Stimulated activated naive CD8-positive, alpha-beta T cell treated with anti-CD3 and anti-CD28 coated beads, Interleukin-15, amount 100 ng/mL, for 72 hours (primary cell): ENCODE measurements around the gene ELOVL5.
"Not testable (repeated sequence)": the region's sequence is repeated elsewhere in the genome, so short reads cannot be mapped to it uniquely, and the experiment has no call there.

Experiments used
- ATAC-seq: fragments of 150-1000 bp; cut with Tn5 transposase; 2 replicates; pipeline ENCODE4 v1.10.0; 2021; ENCODE audit warnings: mild to moderate bottlenecking, moderate library complexity
- DNase-seq, 2 donors: peaks; one replicate each; pipeline ENCODE4 v3.0.0; 2021 to 2022
- H3K27ac Mint-ChIP-seq, 2 donors: one replicate each; pipeline ENCODE4 v1.8.0; 2022; ENCODE audit warnings: mild to moderate bottlenecking in 2 of 2, mixed read lengths in 2 of 2, moderate library complexity in 2 of 2
- H3K27me3 Mint-ChIP-seq: one replicate; pipeline ENCODE4 v1.8.0; 2022; ENCODE audit warnings: mixed read lengths
- H3K4me1 Mint-ChIP-seq: one replicate; pipeline ENCODE4 v1.8.0; 2022; ENCODE audit warnings: mild to moderate bottlenecking, mixed read lengths
- H3K4me3 Mint-ChIP-seq, 2 donors: one replicate each; pipeline ENCODE4 v1.8.0; 2022; ENCODE audit warnings: mild to moderate bottlenecking in 2 of 2, mixed read lengths in 2 of 2, moderate library complexity in 1 of 2
- H3K9me3 Mint-ChIP-seq, 2 donors: one replicate each; pipeline ENCODE4 v1.8.0; 2022; ENCODE audit warnings: mixed read lengths in 2 of 2

The ELOVL5 gene

GRCh38 chr6:53306819-53307347, 41.9 kb downstream of the ELOVL5 start:
- ATAC-seq (peak; percentile 98), DNase-seq (peak; percentile 15 to 61)
- Mint-ChIP-seq H3K27me3 (no peaks in the 10 kb centered on the region), H3K4me1 (peaks cover 84% of the 10 kb centered on the region), H3K9me3 (no peaks in the 10 kb centered on the region), H3K27ac (peak overlapping the region in 1 of 2 donors; percentile 50), H3K4me3 (no peak overlapping the region)

- H3K27me3 Mint-ChIP-seq, DNase-seq, ATAC-seq, H3K9me3 Mint-ChIP-seq, H3K4me3 Mint-ChIP-seq: not testable (repeated sequence)
- peak overlapping the region in 1 of 2 donors; percentile 50 for H3K27ac Mint-ChIP-seq
- H3K4me1 Mint-ChIP-seq, result peaks cover 84% of the 10 kb centered on the region
These were observed 42.5 kb downstream of the ELOVL5 start for GRCh38 chr6:53306217-53306616.

GRCh38 chr6:53305506-53306005, 43.2 kb downstream of the ELOVL5 start:
- not testable (repeated sequence) for DNase-seq, H3K27ac Mint-ChIP-seq, H3K27me3 Mint-ChIP-seq, H3K4me3 Mint-ChIP-seq, H3K9me3 Mint-ChIP-seq, ATAC-seq
- H3K4me1 Mint-ChIP-seq, result peaks cover 84% of the 10 kb centered on the region

GRCh38 chr6:53304953-53305352, 43.8 kb downstream of the ELOVL5 start:
- not testable (repeated sequence) for ATAC-seq, H3K9me3 Mint-ChIP-seq, DNase-seq, H3K4me3 Mint-ChIP-seq, H3K27me3 Mint-ChIP-seq
- H3K4me1 Mint-ChIP-seq, result peaks cover 84% of the 10 kb centered on the region
- H3K27ac Mint-ChIP-seq, result peak overlapping the region in 1 of 2 donors; percentile 19

- no peak overlapping the region for H3K27ac Mint-ChIP-seq
- ATAC-seq, result no peak
- peaks cover 73% of the 10 kb centered on the region for H3K4me1 Mint-ChIP-seq
- H3K4me3 Mint-ChIP-seq, result peak overlapping the region; percentile 33 to 58
- H3K27me3 Mint-ChIP-seq, result no peaks in the 10 kb centered on the region
- DNase-seq, result no peak
- H3K9me3 Mint-ChIP-seq, result no peaks in the 10 kb centered on the region
These were observed 45.9 kb downstream of the ELOVL5 start for GRCh38 chr6:53302678-53303360.

GRCh38 chr6:53301801-53302537, 46.8 kb downstream of the ELOVL5 start:
- ATAC-seq, result no peak
- peak overlapping the region; percentile 65 to 71 for H3K4me3 Mint-ChIP-seq

GRCh38 chr6:53300656-53301551, 47.8 kb downstream of the ELOVL5 start:
- Mint-ChIP-seq H3K27ac (peak overlapping the region in 1 of 2 donors; percentile 80), H3K9me3 (no peaks in the 10 kb centered on the region), H3K27me3 (no peaks in the 10 kb centered on the region), H3K4me3 (peak overlapping the region; percentile 37 to 71), H3K4me1 (peaks cover 66% of the 10 kb centered on the region)
- ATAC-seq, result peak; percentile 64
- DNase-seq, result no peak

More at GRCh38 chr6:53301801-53302537, 46.8 kb downstream of the ELOVL5 start:
- no peak for DNase-seq
- Mint-ChIP-seq H3K9me3 (no peaks in the 10 kb centered on the region), H3K27me3 (no peaks in the 10 kb centered on the region), H3K27ac (peak overlapping the region; percentile 83 to 93), H3K4me1 (peaks cover 69% of the 10 kb centered on the region)

GRCh38 chr6:53299331-53300005, 49.3 kb downstream of the ELOVL5 start:
- DNase-seq, result no peak
- peaks cover 68% of the 10 kb centered on the region for H3K4me1 Mint-ChIP-seq
- peak overlapping the region in 1 of 2 donors; percentile 71 for H3K27ac Mint-ChIP-seq
- no peak for ATAC-seq
- H3K27me3 Mint-ChIP-seq, result no peaks in the 10 kb centered on the region
- no peak overlapping the region for H3K4me3 Mint-ChIP-seq
- no peaks in the 10 kb centered on the region for H3K9me3 Mint-ChIP-seq

GRCh38 chr6:53297004-53297403, 51.7 kb downstream of the ELOVL5 start:
- H3K4me3 Mint-ChIP-seq, result no peak overlapping the region
- no peak overlapping the region for H3K27ac Mint-ChIP-seq
- ATAC-seq (no peak), DNase-seq (no peak)
- no peaks in the 10 kb centered on the region for H3K27me3 Mint-ChIP-seq
- H3K4me1 Mint-ChIP-seq, result peaks cover 63% of the 10 kb centered on the region
- no peaks in the 10 kb centered on the region for H3K9me3 Mint-ChIP-seq

GRCh38 chr6:53295176-53295575, 53.6 kb downstream of the ELOVL5 start:
- peaks cover 62% of the 10 kb centered on the region for H3K4me1 Mint-ChIP-seq
- ATAC-seq (no peak), DNase-seq (no peak)
- H3K27ac Mint-ChIP-seq, result peak overlapping the region in 1 of 2 donors; percentile 70
- no peaks in the 10 kb centered on the region for H3K9me3 Mint-ChIP-seq
- no peaks in the 10 kb centered on the region for H3K27me3 Mint-ChIP-seq
- H3K4me3 Mint-ChIP-seq, result no peak overlapping the region

- ATAC-seq, result no peak
- H3K9me3 Mint-ChIP-seq, result no peaks in the 10 kb centered on the region
- H3K27me3 Mint-ChIP-seq, result no peaks in the 10 kb centered on the region
- H3K27ac Mint-ChIP-seq, result peak overlapping the region in 1 of 2 donors; percentile 70
- no peak overlapping the region for H3K4me3 Mint-ChIP-seq
- peaks cover 60% of the 10 kb centered on the region for H3K4me1 Mint-ChIP-seq
- DNase-seq, result no peak
These were observed 54.1 kb downstream of the ELOVL5 start for GRCh38 chr6:53294611-53295010.

- H3K27me3 Mint-ChIP-seq, result no peaks in the 10 kb centered on the region
- no peak overlapping the region for H3K27ac Mint-ChIP-seq
- DNase-seq, result peak in 1 of 2 donors; percentile 24
- ATAC-seq, result no peak
- no peaks in the 10 kb centered on the region for H3K9me3 Mint-ChIP-seq
- H3K4me1 Mint-ChIP-seq, result peaks cover 57% of the 10 kb centered on the region
- H3K4me3 Mint-ChIP-seq, result no peak overlapping the region
These were observed 54.7 kb downstream of the ELOVL5 start for GRCh38 chr6:53294095-53294494.

- no peaks in the 10 kb centered on the region for H3K9me3 Mint-ChIP-seq
- peaks cover 53% of the 10 kb centered on the region for H3K4me1 Mint-ChIP-seq
- peak overlapping the region in 1 of 2 donors; percentile 47 for H3K27ac Mint-ChIP-seq
- ATAC-seq (no peak), DNase-seq (no peak)
- no peaks in the 10 kb centered on the region for H3K27me3 Mint-ChIP-seq
- no peak overlapping the region for H3K4me3 Mint-ChIP-seq
These were observed 55.1 kb downstream of the ELOVL5 start for GRCh38 chr6:53293691-53294090.

- no peaks in the 10 kb centered on the region for H3K27me3 Mint-ChIP-seq
- DNase-seq, result no peak
- no peak overlapping the region for H3K4me3 Mint-ChIP-seq
- peak; percentile 15 for ATAC-seq
- H3K9me3 Mint-ChIP-seq, result no peaks in the 10 kb centered on the region
- H3K27ac Mint-ChIP-seq, result peak overlapping the region; percentile 14 to 51
- H3K4me1 Mint-ChIP-seq, result peaks cover 40% of the 10 kb centered on the region
These were observed 57.9 kb downstream of the ELOVL5 start for GRCh38 chr6:53290537-53291510.
